ENCODE measurements around the gene SPRR2E. TPM values are rescaled to one million over a fixed set of nuclear protein-coding genes. Genes with fewer than 3 reads are reported as not detected.
"Not testable (repeated sequence)": the region's sequence is repeated elsewhere in the genome, so short reads cannot be mapped to it uniquely, and the experiment has no call there.

The SPRR2E gene
- total RNA-seq, 1 donor = not detected

DNA sequence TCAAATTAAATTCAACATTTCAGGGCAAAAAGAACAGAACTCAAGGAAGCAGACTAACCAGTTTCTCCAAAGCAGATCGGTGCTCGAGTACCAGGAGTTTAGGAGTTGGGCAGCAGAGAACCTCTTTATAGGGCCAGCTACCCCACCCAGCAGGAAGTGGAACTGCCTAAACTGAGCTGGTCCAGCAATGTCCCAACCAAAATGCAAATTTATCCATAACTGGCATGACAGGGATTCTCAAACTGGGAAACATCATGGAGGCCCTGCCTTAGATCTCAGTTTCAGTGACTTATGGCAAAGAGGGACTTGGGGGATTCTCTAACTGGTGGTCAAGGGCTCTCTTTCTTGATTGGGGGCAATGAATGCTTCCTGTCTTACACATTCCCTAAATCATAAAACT lies 22.8 kb downstream of the SPRR2E start, which contains the start of gene SPRR2B:
TSS of gene SPRR2B (minus strand) at position 101 of the 400 bp plus-strand sequence. CDS start 772 bp downstream, outside the sequence.
- TF ChIP-seq, protein P1, sequence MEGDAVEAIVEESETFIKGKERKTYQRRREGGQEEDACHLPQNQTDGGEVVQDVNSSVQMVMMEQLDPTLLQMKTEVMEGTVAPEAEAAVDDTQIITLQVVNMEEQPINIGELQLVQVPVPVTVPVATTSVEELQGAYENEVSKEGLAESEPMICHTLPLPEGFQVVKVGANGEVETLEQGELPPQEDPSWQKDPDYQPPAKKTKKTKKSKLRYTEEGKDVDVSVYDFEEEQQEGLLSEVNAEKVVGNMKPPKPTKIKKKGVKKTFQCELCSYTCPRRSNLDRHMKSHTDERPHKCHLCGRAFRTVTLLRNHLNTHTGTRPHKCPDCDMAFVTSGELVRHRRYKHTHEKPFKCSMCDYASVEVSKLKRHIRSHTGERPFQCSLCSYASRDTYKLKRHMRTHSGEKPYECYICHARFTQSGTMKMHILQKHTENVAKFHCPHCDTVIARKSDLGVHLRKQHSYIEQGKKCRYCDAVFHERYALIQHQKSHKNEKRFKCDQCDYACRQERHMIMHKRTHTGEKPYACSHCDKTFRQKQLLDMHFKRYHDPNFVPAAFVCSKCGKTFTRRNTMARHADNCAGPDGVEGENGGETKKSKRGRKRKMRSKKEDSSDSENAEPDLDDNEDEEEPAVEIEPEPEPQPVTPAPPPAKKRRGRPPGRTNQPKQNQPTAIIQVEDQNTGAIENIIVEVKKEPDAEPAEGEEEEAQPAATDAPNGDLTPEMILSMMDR (IDR thresholded peaks at IDR 0.05; ENCODE audit: insufficient read depth, low read depth, low read length) = no peak
- no peak for DNase-seq (ENCODE audit: low read depth)
- no peak within 1 kb of the TSS for H3K4me3 ChIP-seq (ENCODE audit: low read depth, low read length)

DNA sequence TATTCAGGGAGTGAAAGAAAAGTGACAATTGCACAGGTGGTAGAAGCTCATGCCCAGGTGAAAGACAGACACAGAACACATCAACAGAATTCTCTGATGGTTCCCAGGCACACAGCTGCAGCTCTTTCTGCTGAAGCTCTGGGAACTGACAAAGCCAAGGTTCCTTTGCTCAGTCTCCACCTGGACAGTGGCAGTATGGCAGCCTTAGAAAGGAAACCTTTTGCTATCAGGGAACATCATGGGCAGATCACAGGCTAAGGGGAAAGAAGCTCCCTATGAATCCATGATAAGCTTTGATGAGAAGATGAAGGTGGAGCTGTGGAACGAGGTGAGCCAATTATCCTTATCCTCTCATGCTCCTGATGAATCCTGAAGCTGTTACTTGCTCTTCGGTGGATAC lies 24.1 kb downstream of the SPRR2E start:
- H3K4me3 ChIP-seq (ENCODE audit: low read depth, low read length) = no peak overlapping the region
- TF ChIP-seq, protein P1 (IDR thresholded peaks at IDR 0.05; ENCODE audit: insufficient read depth, low read depth, low read length) = no peak
- DNase-seq (ENCODE audit: low read depth) = no peak

DNA sequence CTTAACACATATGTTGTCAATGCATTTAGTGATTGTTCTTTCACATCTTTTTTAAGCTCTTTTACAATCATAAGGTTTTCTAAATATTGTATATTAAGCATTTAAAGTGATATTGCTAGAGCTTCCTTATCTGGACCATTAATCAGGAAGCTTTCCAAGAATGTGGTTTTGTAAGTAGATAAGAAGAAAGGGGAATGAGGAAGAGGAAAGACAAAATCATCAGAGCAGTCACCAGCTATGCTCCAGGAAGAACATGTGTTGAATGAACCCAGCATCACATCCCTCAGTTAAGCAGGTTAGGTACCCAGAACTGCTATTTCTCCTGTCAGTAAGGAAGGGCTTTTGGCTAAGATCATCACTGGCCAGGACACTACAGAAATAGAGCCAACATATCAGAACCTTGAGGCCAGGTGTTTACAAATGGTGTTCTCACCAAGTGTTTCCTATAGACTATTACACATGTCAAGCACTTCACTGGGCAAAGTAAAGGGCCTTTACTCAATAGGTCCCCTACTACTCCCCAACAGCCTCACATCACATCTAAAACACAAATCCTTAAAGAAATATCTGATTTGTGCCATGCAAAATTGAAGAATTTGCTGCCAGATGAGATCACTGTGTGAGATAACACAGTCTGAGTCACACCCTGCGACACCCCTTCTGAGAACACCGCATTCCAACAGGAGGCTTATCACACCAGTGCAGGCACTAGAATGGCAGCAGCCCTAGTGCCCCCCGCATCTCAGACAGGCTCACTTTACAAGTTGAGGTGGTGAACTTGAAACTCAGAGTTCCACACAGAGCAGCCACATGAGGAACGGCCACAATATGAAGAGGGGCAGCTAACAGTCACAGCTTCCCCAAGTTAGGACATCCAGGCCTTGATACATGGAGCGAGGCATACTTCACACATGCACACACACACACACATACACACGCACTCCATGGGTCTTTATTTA lies 35.2 kb downstream of the SPRR2E start:
- TF ChIP-seq, protein P1 (IDR thresholded peaks at IDR 0.05; ENCODE audit: insufficient read depth, low read depth, low read length) = no peak
- DNase-seq (ENCODE audit: low read depth) = no peak

DNA sequence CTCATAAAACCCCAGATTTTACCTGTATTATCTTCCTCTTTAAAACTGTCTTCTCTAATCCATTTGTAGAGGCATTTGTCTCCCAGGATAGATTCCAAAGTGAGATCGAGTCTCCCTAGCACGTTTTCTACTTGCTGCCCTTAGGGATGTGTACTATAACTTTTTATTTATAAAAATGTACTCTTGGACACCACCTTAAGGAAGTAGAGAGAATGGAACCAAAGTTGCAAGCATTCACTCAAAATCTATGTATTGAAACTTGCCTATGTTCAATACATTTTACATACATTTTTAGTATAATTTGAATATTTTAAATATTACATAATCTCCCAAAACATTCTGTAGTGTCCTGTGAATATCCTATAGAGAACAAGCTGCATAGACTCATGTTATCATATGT lies 36.2 kb downstream of the SPRR2E start:
- no peak overlapping the region for H3K4me3 ChIP-seq (ENCODE audit: low read depth, low read length)
- no peak for DNase-seq (ENCODE audit: low read depth)
- TF ChIP-seq, protein P1 (IDR thresholded peaks at IDR 0.05; ENCODE audit: insufficient read depth, low read depth, low read length) = no peak

More for the DNA sequence above, 35.2 kb downstream of the SPRR2E start:
- H3K4me3 ChIP-seq (ENCODE audit: low read depth, low read length) = no peak overlapping the region

DNA sequence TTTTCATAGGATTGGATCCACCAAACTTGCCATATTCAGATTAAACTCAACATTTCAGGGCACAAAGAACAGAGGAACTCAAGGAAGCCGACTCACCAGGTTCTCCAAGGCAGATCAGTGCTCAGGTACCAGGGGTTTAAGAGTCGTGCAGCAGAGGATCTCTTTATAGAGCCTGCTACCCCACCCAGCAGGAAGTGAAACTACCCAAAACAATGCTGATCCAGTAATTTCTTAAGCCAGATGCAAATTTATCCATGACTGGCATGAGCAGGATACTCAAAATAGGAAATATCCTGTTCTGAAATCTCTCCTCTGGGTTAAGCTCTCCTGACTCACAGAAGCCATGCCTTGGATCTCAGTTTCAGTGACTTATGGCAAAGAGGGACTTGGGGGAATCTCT lies 37.0 kb downstream of the SPRR2E start, which contains the start of gene SPRR2A:
TSS of gene SPRR2A (minus strand) at position 138 of the 400 bp plus-strand sequence. CDS start 777 bp downstream, outside the sequence.
- H3K4me3 ChIP-seq (ENCODE audit: low read depth, low read length) = no peak within 1 kb of the TSS
- TF ChIP-seq, protein P1 (IDR thresholded peaks at IDR 0.05; ENCODE audit: insufficient read depth, low read depth, low read length) = no peak
- no peak for DNase-seq (ENCODE audit: low read depth)

DNA sequence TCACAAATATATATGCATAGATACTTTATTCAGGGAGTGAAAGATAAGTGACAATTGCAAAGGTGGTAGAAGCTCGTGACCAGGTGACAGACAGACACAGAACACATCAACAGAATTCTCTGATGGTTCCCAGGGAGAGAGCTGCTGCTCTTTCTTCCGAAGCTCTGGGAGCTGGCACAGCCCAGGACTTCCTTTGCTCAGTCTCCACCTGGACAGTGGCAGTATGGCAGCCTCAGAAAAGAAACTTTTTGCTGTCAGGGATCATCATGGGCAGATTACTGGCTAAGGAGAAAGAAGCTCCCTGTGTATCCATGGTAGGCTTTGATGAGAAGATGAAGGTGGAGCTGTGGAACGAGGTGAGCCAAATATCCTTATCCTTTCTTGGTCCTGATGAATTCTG lies 38.2 kb downstream of the SPRR2E start:
- H3K4me3 ChIP-seq (ENCODE audit: low read depth, low read length); DNase-seq (ENCODE audit: low read depth): not testable (repeated sequence)

DNA sequence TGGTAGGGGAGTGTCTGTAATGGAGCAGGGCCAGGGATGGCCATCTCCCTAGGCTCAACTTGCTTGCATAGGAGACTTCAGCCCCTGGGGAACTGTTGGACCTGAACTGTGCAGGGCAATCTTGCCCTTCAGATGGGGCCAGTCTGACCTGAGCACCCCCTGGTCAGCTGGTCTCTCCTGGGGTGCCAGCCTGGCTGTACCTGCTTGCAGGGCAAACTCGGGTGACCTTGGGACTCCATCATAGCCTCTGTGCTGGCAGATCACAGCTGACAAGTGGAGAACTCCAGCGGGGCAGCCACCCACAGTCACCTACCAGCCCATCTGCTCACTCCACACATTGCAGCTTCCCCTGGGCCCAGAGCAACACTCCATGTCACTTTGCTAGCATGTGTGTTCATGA lies 45.1 kb downstream of the SPRR2E start:
- TF ChIP-seq, protein P1 (IDR thresholded peaks at IDR 0.05; ENCODE audit: insufficient read depth, low read depth, low read length) = no peak
- H3K4me3 ChIP-seq (ENCODE audit: low read depth, low read length) = no peak overlapping the region
- DNase-seq (ENCODE audit: low read depth) = no peak

Measured in fibroblast of villous mesenchyme (primary cell).